Keratinocyte (primary cell): ENCODE data around the gene CAMKK2. TPM values are rescaled to one million over a fixed set of nuclear protein-coding genes. Genes with fewer than 3 reads are reported as not detected.

ENCODE experiments used
- DNase-seq: peaks from one replicate; pipeline ENCODE4 v3.0.0-alpha.2; 2011; ENCODE audit warnings: low read depth, missing footprints, low spot score
- FAIRE-seq: peaks from 2 replicates; lab custom pipeline; 2011; peaks lifted over from hg19 to GRCh38; lab: Jason Lieb, UNC
- H2AFZ ChIP-seq: 2 replicates; pipeline ENCODE4 v1.6.0; 2012; ENCODE audit warnings: low read length, control low read depth, inconsistent platforms; ENCODE audit not compliant: control insufficient read depth
- H3K27ac ChIP-seq: 2 replicates; pipeline ENCODE4 v1.5.1; 2011; ENCODE audit warnings: low read length; ENCODE audit not compliant: control insufficient read depth, insufficient read depth
- H3K27me3 ChIP-seq: 3 replicates; pipeline ENCODE4 v1.6.0; 2011; ENCODE audit warnings: low read length; ENCODE audit not compliant: control insufficient read depth, insufficient read depth; ENCODE audit errors: extremely low read depth
- H3K36me3 ChIP-seq, 2 experiments: 2 replicates in 1 of 2; 3 replicates in 1 of 2; pipeline ENCODE4 v1.5.1; 2011; ENCODE audit warnings: low read length in 2 of 2, mild to moderate bottlenecking in 1 of 2; ENCODE audit not compliant: control insufficient read depth in 2 of 2, insufficient read depth in 2 of 2; ENCODE audit errors: extremely low read depth in 1 of 2
- H3K4me1 ChIP-seq: 3 replicates; pipeline ENCODE4 v1.5.1; 2011; ENCODE audit warnings: low read length; ENCODE audit not compliant: control insufficient read depth, insufficient read depth; ENCODE audit errors: extremely low read depth
- H3K4me2 ChIP-seq: 3 replicates; pipeline ENCODE4 v1.6.0; 2011; ENCODE audit warnings: low read depth, low read length; ENCODE audit not compliant: control insufficient read depth, insufficient read depth; ENCODE audit errors: extremely low read depth
- H3K4me3 ChIP-seq, 3 experiments: fragments of 200-600 bp in 1 of 3; sonication (generic) in 1 of 3; 2 replicates in 2 of 3; 3 replicates in 1 of 3; pipeline ENCODE4 v1.5.1; 2011 to 2016; ENCODE audit warnings: low read length in 3 of 3, mild to moderate bottlenecking in 3 of 3, control low read depth in 2 of 3, inconsistent platforms in 1 of 3, low read depth in 1 of 3, mixed read lengths in 1 of 3, mixed run types in 1 of 3, moderate library complexity in 1 of 3; ENCODE audit not compliant: control insufficient read depth in 2 of 3, insufficient read depth in 2 of 3; ENCODE audit errors: extremely low read depth in 1 of 3
- H3K79me2 ChIP-seq: 2 replicates; pipeline ENCODE4 v1.6.0; 2012; ENCODE audit warnings: low read length; ENCODE audit not compliant: control insufficient read depth, insufficient read depth
- H3K9ac ChIP-seq: 3 replicates; pipeline ENCODE4 v1.6.0; 2011; ENCODE audit warnings: low read length; ENCODE audit not compliant: control insufficient read depth, insufficient read depth; ENCODE audit errors: extremely low read depth
- H3K9me1 ChIP-seq: 3 replicates; pipeline ENCODE4 v1.6.0; 2011; ENCODE audit warnings: low read length; ENCODE audit not compliant: control insufficient read depth, insufficient read depth; ENCODE audit errors: extremely low read depth
- H3K9me3 ChIP-seq: 2 replicates; pipeline ENCODE4 v1.5.1; 2012; ENCODE audit warnings: low read depth, low read length; ENCODE audit not compliant: control insufficient read depth
- H4K20me1 ChIP-seq: 3 replicates; pipeline ENCODE4 v1.6.0; 2011; ENCODE audit warnings: low read length; ENCODE audit not compliant: control insufficient read depth, insufficient read depth; ENCODE audit errors: extremely low read depth
- CTCF ChIP-seq, 3 experiments: IDR thresholded peaks in 1 of 3; conservative IDR thresholded peaks in 1 of 3; optimal IDR thresholded peaks in 1 of 3; 2 replicates in 2 of 3; 3 replicates in 1 of 3; pipeline versions ENCODE3 to v1.5.1; 2011; ENCODE audit warnings: low read length in 3 of 3, mild to moderate bottlenecking in 3 of 3, moderate library complexity in 2 of 3, control low read depth in 1 of 3, inconsistent platforms in 1 of 3; ENCODE audit not compliant: insufficient read depth in 2 of 3; ENCODE audit errors: extremely low read depth in 1 of 3
- EZH2 ChIP-seq: IDR thresholded peaks from one replicate; pipeline ENCODE4 v1.6.1; 2012; ENCODE audit warnings: inconsistent platforms, mild to moderate bottlenecking, low read length, moderate library complexity
- dilution Hi-C: fragments of 300-500 bp; cut with MboI; formaldehyde crosslinking; loops from one replicate; pipeline ENCODE4 v1.7.0; 2020; ENCODE audit warnings: low sequenced_read_pairs; ENCODE audit not compliant: extremely low pct_ligation_motif_present
- polyA plus RNA-seq, 5 experiments: library from polyadenylated mRNA; depleted of rRNA in 3 of 5; stranded (reverse) in 3 of 5; stranded (forward) in 1 of 5; unstranded in 1 of 5; fragments of >200 nt; gene quantifications; 1 replicate in 1 of 5; 2 replicates in 3 of 5; 3 replicates in 1 of 5; pipeline versions ENCODE4 v1.2.1 to v1.2.3, GENCODE V29; 2011 to 2012; ENCODE audit warnings: missing spikeins in 2 of 5, low read depth in 1 of 5, low replicate concordance in 1 of 5

CAMKK2 gene
- polyA plus RNA-seq, 1 donor (not counting 4 experiments of a cell fraction or from before 2014, with no cell fraction given) = 18.6 TPM

GRCh38 chr12:121219353-121219986 lies 77.0 kb downstream of the CAMKK2 start:
- Histone ChIP-seq H4K20me1 (no peaks in the 10 kb centered on the region), H3K79me2 (no peaks in the 10 kb centered on the region), H3K27ac (no peak overlapping the region), H3K9me3 (no peaks in the 10 kb centered on the region), H3K9ac (no peak overlapping the region), H3K4me1 (peaks cover 10% of the 10 kb centered on the region), H2AFZ (no peak overlapping the region), H3K27me3 (no peaks in the 10 kb centered on the region), H3K9me1 (no peaks in the 10 kb centered on the region), H3K4me2 (no peak overlapping the region), H3K4me3 (no peak overlapping the region), H3K36me3 (peaks cover 0 to 3% of the 10 kb centered on the region in 2 experiments)
- TF ChIP-seq CTCF (optimal IDR thresholded peaks at IDR 0.05 in 1 of 3, IDR thresholded peaks at IDR 0.05 in 1 of 3, conservative IDR thresholded peaks at IDR 0.05 in 1 of 3; ENCODE audit: extremely low read depth in 1 of 3, insufficient read depth in 2 of 3, low read length in 3 of 3) = no peak
- TF ChIP-seq EZH2 = no peak
- DNase-seq (no peak), FAIRE-seq (no peak)
- dilution Hi-C loops = no loop called here

- Histone ChIP-seq H4K20me1 (no peaks in the 10 kb centered on the region), H3K36me3 (peaks cover 0 to 3% of the 10 kb centered on the region in 2 experiments), H3K4me2 (no peak overlapping the region), H3K79me2 (no peaks in the 10 kb centered on the region), H3K9ac (no peak overlapping the region), H3K27me3 (no peaks in the 10 kb centered on the region), H2AFZ (no peak overlapping the region), H3K4me1 (peaks cover 11% of the 10 kb centered on the region), H3K9me1 (no peaks in the 10 kb centered on the region), H3K27ac (no peak overlapping the region), H3K4me3 (no peak overlapping the region), H3K9me3 (no peaks in the 10 kb centered on the region)
- TF ChIP-seq CTCF (optimal IDR thresholded peaks at IDR 0.05 in 1 of 3, IDR thresholded peaks at IDR 0.05 in 1 of 3, conservative IDR thresholded peaks at IDR 0.05 in 1 of 3; ENCODE audit: extremely low read depth in 1 of 3, insufficient read depth in 2 of 3, low read length in 3 of 3) (no peak), EZH2 (no peak)
- dilution Hi-C loops = no loop called here
- FAIRE-seq (no peak), DNase-seq (no peak)
Observed at GRCh38 chr12:121218588-121219352, 77.7 kb downstream of the CAMKK2 start.
